ENCODE results near the gene LRP6.

DNA sequence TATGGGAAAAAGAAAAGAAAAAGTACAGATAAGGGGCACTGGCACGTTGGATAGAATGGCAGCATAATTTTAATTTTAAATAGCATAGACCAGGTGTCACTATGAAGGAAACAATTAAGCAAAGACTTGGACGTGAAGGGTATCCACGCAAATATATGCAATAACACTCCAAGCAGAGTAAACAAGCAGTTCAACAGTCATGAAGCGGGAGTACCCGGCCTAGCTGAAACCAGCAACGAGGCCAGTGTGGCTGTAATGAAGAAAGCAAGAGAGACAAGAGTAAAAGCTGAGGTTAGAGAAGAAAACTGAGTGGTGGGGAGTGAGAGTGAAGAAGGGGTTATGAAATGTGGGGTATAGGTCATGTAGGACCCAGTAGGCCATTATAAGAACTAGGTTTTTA lies 110.7 kb downstream of the LRP6 start:
- TF ChIP-seq, protein P1, sequence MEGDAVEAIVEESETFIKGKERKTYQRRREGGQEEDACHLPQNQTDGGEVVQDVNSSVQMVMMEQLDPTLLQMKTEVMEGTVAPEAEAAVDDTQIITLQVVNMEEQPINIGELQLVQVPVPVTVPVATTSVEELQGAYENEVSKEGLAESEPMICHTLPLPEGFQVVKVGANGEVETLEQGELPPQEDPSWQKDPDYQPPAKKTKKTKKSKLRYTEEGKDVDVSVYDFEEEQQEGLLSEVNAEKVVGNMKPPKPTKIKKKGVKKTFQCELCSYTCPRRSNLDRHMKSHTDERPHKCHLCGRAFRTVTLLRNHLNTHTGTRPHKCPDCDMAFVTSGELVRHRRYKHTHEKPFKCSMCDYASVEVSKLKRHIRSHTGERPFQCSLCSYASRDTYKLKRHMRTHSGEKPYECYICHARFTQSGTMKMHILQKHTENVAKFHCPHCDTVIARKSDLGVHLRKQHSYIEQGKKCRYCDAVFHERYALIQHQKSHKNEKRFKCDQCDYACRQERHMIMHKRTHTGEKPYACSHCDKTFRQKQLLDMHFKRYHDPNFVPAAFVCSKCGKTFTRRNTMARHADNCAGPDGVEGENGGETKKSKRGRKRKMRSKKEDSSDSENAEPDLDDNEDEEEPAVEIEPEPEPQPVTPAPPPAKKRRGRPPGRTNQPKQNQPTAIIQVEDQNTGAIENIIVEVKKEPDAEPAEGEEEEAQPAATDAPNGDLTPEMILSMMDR (IDR thresholded peaks at IDR 0.05): no peak
- no peak for TF ChIP-seq POLR2A (IDR thresholded peaks at IDR 0.05)
